Brain pericyte (primary cell): ENCODE data around the gene NELFB.
A peak's percentile ranks its signal among the peaks of the same experiment; 100 is the strongest.
"Not testable (repeated sequence)": the region's sequence is repeated elsewhere in the genome, so short reads cannot be mapped to it uniquely, and the experiment has no call there.

Experiments
- DNase-seq: peaks from one replicate; pipeline ENCODE4 v3.0.0-alpha.2; 2012; ENCODE audit warnings: low read depth, low spot score

Gene NELFB

GRCh38 chr9:137234758-137235423, 20.2 kb upstream of the NELFB start:
- DNase-seq = no peak

GRCh38 chr9:137235424-137236237, 19.5 kb upstream of the NELFB start:
- DNase-seq = no peak

DNA sequence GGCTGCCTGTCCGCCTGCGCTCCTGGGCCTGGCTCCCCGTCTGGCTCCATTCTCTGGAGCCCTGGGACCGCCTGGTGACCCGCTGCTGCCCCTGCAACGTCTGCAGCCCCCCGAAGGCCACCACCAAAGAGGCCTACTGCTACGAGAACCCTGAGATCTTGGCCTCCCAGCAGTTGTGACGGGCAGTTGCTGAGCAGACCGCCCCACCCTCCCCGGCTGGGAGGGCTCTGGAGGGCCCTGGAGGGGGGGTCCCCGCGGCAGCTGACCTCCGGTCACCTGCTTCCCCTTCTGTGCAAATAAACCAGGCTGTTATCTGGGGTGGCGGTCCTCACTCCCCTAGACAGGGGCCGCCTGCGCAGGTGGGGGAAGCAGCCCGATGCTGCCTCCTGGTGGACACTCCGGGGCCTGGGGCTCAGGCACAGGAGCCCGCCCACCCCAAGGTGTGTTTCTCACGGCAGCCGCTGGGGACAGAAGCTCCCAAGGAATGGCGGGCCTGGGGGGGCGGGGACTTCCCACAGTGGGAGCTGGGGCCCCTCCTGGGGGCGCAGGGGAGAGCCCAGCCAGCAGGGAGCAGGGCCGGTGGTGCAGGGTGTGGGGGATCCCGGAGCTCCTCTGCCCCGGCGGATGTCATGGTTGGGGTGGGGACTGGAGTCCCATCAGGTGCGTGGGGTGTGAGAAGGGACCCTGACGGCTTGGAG, 18.7 kb upstream of the NELFB start:
- DNase-seq = no peak

DNA sequence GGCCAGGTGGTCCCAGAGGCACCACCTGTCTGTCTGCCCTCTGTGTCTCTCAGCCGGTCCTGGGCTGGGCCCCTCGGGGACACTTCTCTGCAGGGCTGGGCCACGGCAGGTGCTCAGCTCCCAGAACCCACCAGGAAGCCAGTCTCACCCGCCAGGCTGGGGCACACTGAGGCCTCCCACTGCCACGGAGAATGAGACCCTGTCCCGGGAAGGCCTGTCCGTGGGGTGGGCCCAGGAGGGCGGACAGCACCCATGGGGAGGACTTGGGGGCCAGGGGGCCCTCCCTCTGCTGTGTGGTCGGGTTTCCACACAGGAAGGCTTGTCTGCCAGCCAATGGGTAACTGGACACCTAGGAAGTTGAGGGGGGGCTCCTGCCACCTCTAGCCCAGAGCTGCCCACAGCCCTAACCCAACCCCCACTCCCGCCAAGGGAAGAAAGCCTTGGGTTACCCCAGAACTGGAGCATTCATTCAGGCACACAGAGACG, 18.1 kb upstream of the NELFB start:
- DNase-seq = no peak

DNA sequence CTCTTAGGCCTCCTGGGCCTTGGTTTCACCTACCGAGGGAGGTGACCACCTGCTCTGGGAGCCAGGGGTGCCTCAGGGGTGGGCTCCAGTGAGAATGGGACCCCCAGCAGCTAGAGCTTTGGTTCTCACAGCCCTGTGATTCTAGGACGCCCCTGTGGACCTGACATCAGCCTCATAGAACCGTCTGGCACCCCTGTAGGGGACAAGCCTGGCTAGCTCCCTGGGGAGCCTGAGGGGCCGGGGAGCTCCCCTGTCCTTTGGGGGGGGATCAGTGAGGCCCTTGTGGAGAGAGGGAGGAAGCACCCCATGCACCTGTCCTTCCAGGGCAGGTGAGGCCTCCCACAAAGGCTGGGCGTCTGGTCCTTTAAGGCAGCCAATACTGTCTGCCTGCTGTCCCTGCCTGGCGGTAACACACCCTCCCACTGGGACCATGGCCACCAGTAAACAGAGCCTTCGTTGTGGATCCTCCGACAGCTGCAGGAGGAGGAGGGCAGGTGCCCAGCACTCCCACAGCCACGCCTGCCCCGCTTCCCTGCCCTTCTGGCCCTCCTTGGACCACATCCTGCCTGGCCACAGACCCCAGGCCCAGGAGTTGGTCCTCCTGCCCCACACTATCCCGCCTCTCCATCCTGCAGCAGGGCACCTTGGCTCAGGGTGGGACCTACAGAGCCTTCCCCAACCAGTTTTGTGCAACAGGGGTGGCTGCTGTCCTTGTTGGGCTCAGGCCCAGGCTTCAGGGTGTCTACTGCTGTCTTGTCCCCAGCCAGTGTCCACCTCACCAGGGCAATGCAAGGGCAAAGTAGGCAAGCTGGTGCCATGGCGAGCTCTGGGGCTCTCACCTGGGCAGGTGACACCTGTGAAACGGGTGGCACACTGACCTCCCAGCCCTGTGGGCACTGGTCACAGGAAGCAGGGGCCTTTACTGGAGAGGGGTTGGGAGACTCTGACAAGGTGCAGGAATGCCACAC, 17.1 kb upstream of the NELFB start:
- DNase-seq = no peak

DNA sequence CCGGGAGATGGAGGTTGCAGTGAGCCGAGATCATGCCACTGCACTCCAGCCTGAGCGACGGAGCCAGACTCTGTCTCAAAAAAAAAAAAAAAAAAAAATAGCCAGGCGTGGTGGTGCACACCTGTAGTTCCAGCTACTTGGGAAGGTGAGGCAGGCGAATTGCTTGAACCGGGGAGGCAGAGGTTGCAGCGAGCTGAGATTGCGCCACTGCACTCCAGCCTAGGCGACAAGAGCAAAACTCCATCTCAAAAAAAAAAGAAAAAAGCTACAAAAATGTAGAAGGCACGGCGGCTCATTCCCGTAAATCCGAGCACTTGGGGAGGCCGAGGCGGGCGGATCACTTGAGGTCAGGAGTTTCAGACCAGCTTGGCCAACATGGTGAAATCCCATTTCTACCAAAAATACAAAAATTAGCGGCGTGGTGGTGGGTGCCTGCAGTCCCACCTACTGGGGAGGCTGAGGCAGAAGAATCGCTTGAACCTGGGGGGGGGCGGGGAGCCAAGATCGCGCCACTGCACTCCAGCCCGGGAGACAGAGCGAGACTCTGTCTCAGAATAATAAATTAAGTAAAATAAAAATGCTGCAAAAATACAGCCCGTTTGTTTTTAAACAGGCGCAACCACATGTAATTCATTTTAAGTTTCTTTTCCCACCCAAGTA, 15.5 kb upstream of the NELFB start:
- not testable (repeated sequence) for DNase-seq

- DNase-seq = no peak
Measured at GRCh38 chr9:137240318-137240840, 14.7 kb upstream of the NELFB start.

- DNase-seq = peak; percentile 100
Measured at GRCh38 chr9:137240841-137241489, 14.2 kb upstream of the NELFB start, which contains the start of gene TUBB4B. TUBB4B (plus strand) TSS chr9:137241287; CDS start chr9:137241361, 74 bp downstream.

- no peak for DNase-seq
Measured at GRCh38 chr9:137241490-137242268, 13.4 kb upstream of the NELFB start.

DNA sequence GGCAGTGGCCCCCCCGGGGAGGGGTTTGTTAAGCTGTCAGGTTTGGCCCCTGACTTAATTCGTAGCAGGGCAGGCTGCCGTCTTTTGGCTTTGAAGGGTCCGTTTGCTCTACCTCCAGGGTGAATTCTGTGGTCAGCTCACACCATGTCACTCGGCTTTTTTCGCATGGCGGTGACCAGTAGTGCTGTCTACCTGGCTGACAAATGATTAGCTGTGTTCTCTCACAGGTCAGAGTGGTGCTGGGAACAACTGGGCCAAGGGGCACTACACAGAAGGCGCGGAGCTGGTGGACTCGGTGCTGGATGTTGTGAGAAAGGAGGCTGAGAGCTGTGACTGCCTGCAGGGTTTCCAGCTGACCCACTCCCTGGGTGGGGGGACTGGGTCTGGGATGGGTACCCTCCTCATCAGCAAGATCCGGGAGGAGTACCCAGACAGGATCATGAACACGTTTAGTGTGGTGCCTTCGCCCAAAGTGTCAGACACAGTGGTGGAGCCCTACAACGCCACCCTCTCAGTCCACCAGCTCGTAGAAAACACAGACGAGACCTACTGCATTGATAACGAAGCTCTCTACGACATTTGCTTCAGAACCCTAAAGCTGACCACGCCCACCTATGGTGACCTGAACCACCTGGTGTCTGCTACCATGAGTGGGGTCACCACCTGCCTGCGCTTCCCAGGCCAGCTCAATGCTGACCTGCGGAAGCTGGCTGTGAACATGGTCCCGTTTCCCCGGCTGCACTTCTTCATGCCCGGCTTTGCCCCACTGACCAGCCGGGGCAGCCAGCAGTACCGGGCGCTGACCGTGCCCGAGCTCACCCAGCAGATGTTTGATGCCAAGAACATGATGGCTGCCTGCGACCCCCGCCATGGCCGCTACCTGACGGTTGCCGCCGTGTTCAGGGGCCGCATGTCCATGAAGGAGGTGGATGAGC, 12.6 kb upstream of the NELFB start:
- no peak for DNase-seq

DNA sequence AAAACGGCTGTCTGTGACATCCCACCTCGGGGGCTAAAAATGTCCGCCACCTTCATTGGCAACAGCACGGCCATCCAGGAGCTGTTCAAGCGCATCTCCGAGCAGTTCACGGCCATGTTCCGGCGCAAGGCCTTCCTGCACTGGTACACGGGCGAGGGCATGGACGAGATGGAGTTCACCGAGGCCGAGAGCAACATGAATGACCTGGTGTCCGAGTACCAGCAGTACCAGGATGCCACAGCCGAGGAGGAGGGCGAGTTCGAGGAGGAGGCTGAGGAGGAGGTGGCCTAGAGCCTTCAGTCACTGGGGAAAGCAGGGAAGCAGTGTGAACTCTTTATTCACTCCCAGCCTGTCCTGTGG, 11.9 kb upstream of the NELFB start:
- DNase-seq = not testable (repeated sequence)

- no peak for DNase-seq
Measured at GRCh38 chr9:137243626-137244485, 11.3 kb upstream of the NELFB start.

- DNase-seq = no peak
Measured at GRCh38 chr9:137244486-137245449, 10.4 kb upstream of the NELFB start.

DNA sequence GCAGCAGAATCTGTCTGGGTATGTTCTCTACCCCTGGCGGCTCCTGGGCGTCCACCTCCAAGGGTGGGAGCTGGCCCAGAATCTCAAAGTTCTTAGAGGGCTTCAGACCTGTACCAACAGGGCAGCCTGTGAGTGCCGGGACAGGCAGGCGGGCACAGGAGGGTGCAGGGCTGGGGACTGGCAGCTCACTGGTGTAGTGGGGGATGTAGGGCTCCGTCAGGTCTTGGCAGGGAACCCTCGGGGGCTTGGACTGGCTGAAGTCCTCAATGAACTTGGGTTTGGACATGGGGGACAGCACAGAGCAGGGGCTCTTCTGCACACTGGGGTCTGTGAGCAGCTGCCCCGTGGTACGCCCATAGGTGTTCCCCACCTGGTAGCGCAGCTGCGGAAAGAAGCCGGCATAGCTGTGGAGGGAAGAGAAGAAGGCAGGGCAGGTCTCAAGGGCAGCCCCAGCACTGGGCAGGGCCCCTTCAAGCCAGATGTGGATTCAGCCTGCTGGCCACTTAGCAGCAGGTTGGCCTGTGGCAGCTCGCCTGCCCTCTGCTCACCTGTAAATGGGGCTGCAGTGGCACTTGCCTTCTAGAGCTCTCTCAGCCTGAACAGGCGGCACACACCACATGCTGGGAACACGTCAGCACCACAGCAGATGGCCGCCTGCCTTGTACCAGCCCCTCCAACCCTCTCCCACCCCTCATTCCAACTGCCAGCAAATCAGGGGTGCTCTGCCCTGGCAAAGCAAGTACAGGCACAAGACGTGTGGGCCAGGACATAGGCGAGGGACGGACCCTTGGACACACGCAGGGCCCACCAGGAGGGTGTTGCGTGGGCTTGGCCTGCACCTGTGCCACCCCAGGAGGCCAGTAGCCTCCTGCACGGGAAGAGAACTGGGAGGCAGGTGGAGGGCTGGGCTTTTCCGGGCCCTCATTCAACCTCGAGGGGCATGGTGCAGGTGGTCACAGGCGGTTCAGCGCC, 9.4 kb upstream of the NELFB start:
- DNase-seq = no peak
